Epithelial cell of esophagus (primary cell): Measurements from ENCODE around the gene PCDHGA1.

Experiments
- DNase-seq: peaks from one replicate; pipeline ENCODE4 v3.0.0; 2010; ENCODE audit warnings: low read depth
- H3K4me3 ChIP-seq: 2 replicates; pipeline ENCODE4 v1.5.1; 2011; ENCODE audit warnings: mild to moderate bottlenecking, low read length, control low read depth
- CTCF ChIP-seq: IDR thresholded peaks from 2 replicates; pipeline ENCODE4 v1.5.1; 2011; ENCODE audit warnings: low read depth, mild to moderate bottlenecking, low read length, control low read depth, inconsistent platforms; ENCODE audit not compliant: insufficient read depth; ENCODE audit errors: missing control alignments

Gene PCDHGA1

DNA sequence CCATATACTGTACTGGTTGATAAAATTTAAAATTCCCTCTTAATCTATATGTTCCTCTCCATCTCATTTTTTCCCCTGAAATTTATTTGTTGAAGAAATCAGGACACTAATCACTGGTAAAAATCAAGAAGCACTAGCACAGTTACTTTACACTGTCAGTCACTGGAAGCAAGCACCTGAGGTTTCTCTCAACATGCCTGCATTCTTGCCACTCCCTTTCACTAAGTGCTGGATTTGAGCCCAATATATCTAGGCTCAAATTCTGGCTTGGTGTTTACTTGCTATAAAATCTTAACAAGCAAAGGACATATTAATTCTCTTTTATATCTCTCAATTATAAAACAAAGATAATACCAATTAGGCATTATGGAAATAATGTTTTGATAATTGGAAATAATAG is 229.8 kb downstream of the PCDHGA1 start:
- peak; percentile 85 for DNase-seq
- TF ChIP-seq CTCF = no peak
- H3K4me3 ChIP-seq = peak overlapping the region; percentile 24

DNA sequence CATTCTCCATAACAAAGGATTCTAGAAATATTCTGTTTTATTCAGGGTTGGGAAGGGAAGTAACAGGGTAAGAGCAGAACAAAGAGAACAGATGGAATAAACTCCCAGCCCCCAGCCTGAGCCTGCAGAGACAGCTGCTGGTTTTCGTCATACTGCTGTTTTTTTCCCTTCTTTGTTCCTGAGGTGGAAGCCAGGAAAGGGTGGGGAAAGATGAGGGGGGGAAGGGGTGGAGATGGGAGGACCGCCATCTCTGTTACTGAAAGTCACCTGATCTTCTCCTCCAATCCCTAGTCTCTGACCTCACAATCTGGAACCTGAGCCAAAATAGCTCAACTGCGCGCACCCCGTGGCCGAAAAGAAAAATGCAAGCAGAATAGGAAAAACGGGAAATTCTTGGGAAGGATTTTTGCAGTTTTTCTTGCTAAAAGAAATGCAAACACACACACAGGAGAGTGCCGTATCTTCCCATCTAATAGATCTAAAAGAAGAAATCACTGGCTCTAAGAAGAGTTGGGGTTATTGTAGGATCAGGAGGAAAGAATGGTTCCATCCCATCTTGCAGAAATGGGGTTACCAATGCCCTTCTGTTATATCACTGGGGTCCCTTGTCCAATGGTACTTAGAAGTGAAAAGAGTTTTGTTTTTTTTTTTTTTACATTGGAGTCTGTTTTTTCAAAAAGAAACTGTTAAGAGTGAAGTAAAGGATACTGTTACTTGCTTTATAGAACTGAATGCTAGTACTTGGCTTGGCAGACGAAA is 230.6 kb downstream of the PCDHGA1 start:
- peak; percentile 98 for DNase-seq
- peak overlapping the region; percentile 24 for H3K4me3 ChIP-seq
- TF ChIP-seq CTCF = peak; percentile 89
